SK-N-SH (cell line): ENCODE results near the gene RHEBL1. TPM values are rescaled to one million over a fixed set of nuclear protein-coding genes. Genes with fewer than 3 reads are reported as not detected.
A peak's percentile ranks its signal among the peaks of the same experiment; 100 is the strongest.

ENCODE experiments used
- CTCF ChIA-PET: fragments of 300-600, 350-600 bp; formaldehyde crosslinking; extraction: SDS; loops from one replicate; lab custom pipeline; 2021; lab: Yijun Ruan, JAX
- POLR2A ChIA-PET: fragments of 350-600 bp; sonication (Branson Sonifier 250); formaldehyde crosslinking; extraction: SDS; loops from one replicate; lab custom pipeline; 2020; ENCODE audit warnings: antibody characterized with exemption, inconsistent platforms; lab: Yijun Ruan, JAX
- DNase-seq: peaks from one replicate; pipeline ENCODE4 v3.0.0; 2012
- H2AFZ ChIP-seq: fragments of 200-600 bp; sonication (generic); 2 replicates; pipeline ENCODE4 v1.8.1; 2016; ENCODE audit warnings: antibody characterized with exemption, mild to moderate bottlenecking, low read depth
- H3F3A ChIP-seq: fragments of 200-600 bp; sonication (generic); replicated peaks from 2 replicates; pipeline ENCODE3; 2016; ENCODE audit warnings: antibody characterized with exemption, mild to moderate bottlenecking; ENCODE audit not compliant: insufficient read depth
- H3K27ac ChIP-seq, 2 experiments: fragments of 200-500 bp in 1 of 2; fragments of 200-600 bp in 1 of 2; sonication (Bioruptor generic) in 1 of 2; sonication (generic), shearing (Covaris generic) in 1 of 2; 2 replicates each; pipeline versions ENCODE4 v1.5.1 to v1.6.1; 2014 to 2016; ENCODE audit warnings: low read depth in 2 of 2, inconsistent platforms in 1 of 2, low read length in 1 of 2, mild to moderate bottlenecking in 1 of 2, mixed read lengths in 1 of 2
- H3K27me3 ChIP-seq: fragments of 200-600 bp; sonication (generic), shearing (Covaris generic); 2 replicates; pipeline ENCODE4 v1.6.1; 2016; ENCODE audit warnings: mixed run types; ENCODE audit not compliant: insufficient read depth
- H3K36me3 ChIP-seq, 2 experiments: fragments of 200-500 bp in 1 of 2; fragments of 200-600 bp in 1 of 2; sonication (Bioruptor generic) in 1 of 2; sonication (generic) in 1 of 2; replicated peaks in 1 of 2; 2 replicates each; pipeline versions ENCODE3 to v1.5.1; 2014 to 2016; ENCODE audit warnings: low read length in 1 of 2, mild to moderate bottlenecking in 1 of 2; ENCODE audit not compliant: insufficient read depth in 2 of 2, control insufficient read depth in 1 of 2
- H3K4me1 ChIP-seq, 2 experiments: fragments of 200-500 bp in 1 of 2; fragments of 200-600 bp in 1 of 2; sonication (Bioruptor generic) in 1 of 2; sonication (generic), shearing (Covaris generic) in 1 of 2; 2 replicates each; pipeline versions ENCODE4 v1.5.1 to v1.6.1; 2014 to 2016; ENCODE audit warnings: low read depth in 1 of 2, low read length in 1 of 2, mixed run types in 1 of 2; ENCODE audit not compliant: insufficient read depth in 2 of 2, control insufficient read depth in 1 of 2
- H3K4me2 ChIP-seq: fragments of 200-600 bp; sonication (generic), shearing (Covaris generic); 2 replicates; pipeline ENCODE4 v1.6.1; 2017; ENCODE audit warnings: mixed run types
- H3K4me3 ChIP-seq, 2 experiments: fragments of 200-500 bp in 1 of 2; fragments of 200-600 bp in 1 of 2; sonication (Bioruptor generic) in 1 of 2; sonication (generic), shearing (Covaris generic) in 1 of 2; 2 replicates each; pipeline versions ENCODE4 v1.5.1 to v1.8.1; 2014 to 2016; ENCODE audit warnings: low read depth in 2 of 2, inconsistent platforms in 1 of 2, low read length in 1 of 2, mild to moderate bottlenecking in 1 of 2, mixed read lengths in 1 of 2, moderate library complexity in 1 of 2
- H3K79me2 ChIP-seq: fragments of 200-600 bp; sonication (generic); 2 replicates; pipeline ENCODE4 v1.8.1; 2017; ENCODE audit warnings: mild to moderate bottlenecking; ENCODE audit not compliant: insufficient read depth
- H3K9ac ChIP-seq: fragments of 200-600 bp; sonication (generic); 2 replicates; pipeline ENCODE4 v1.6.1; 2017; ENCODE audit warnings: mixed run types
- H3K9me2 ChIP-seq: fragments of 200-600 bp; sonication (generic); 2 replicates; pipeline ENCODE4 v1.6.1; 2017; ENCODE audit warnings: mixed run types
- H3K9me3 ChIP-seq: fragments of 200-600 bp; sonication (generic); 2 replicates; pipeline ENCODE4 v1.6.1; 2017; ENCODE audit warnings: mixed run types, mild to moderate bottlenecking, moderate library complexity
- H4K20me1 ChIP-seq: fragments of 200-600 bp; sonication (generic); 2 replicates; pipeline ENCODE4 v1.6.1; 2017; ENCODE audit warnings: mild to moderate bottlenecking, mixed run types; ENCODE audit not compliant: insufficient read depth
- ELF1 ChIP-seq: IDR thresholded peaks from 2 replicates; pipeline ENCODE4 v1.4.0; 2012
- EP300 ChIP-seq, 2 experiments: IDR thresholded peaks; 2 replicates each; pipeline versions ENCODE4 v1.4.0 to v1.6.1; 2012; ENCODE audit warnings: borderline replicate concordance in 1 of 2, low read depth in 1 of 2, low read length in 1 of 2
- FOSL2 ChIP-seq: IDR thresholded peaks from 2 replicates; pipeline ENCODE4 v1.4.0; 2012; ENCODE audit warnings: low read depth, mild to moderate bottlenecking, moderate library complexity, borderline replicate concordance
- FOXJ3 ChIP-seq: sonication (generic); formaldehyde crosslinking; IDR thresholded peaks from 2 replicates; pipeline ENCODE4 v1.5.1; 2020; ENCODE audit warnings: mild to moderate bottlenecking, missing genetic modification reagents
- FOXM1 ChIP-seq: IDR thresholded peaks from 2 replicates; pipeline ENCODE4 v1.4.0; 2012; ENCODE audit warnings: low read depth, mild to moderate bottlenecking
- MXI1 ChIP-seq: IDR thresholded peaks from 2 replicates; pipeline ENCODE4 v1.6.1; 2012; ENCODE audit warnings: mild to moderate bottlenecking, low read depth, low read length, improper control_type of control experiment
- NFIC ChIP-seq: IDR thresholded peaks from 2 replicates; pipeline ENCODE4 v1.4.0; 2012; ENCODE audit warnings: borderline replicate concordance
- NRF1 ChIP-seq: IDR thresholded peaks from 2 replicates; pipeline ENCODE4 v1.6.1; 2012; ENCODE audit warnings: low read depth, mild to moderate bottlenecking, low read length
- RCOR1 ChIP-seq: fragments of 150-350 bp; IDR thresholded peaks from 2 replicates; pipeline ENCODE4 v1.6.1; 2017; ENCODE audit warnings: antibody characterized with exemption, low read length
- RFX5 ChIP-seq: IDR thresholded peaks from 2 replicates; pipeline ENCODE4 v1.6.1; 2012; ENCODE audit warnings: mild to moderate bottlenecking, improper control_type of control experiment, low read length
- SMC3 ChIP-seq: IDR thresholded peaks from 2 replicates; pipeline ENCODE4 v1.6.1; 2012; ENCODE audit warnings: low read depth, low read length, improper control_type of control experiment
- TAF1 ChIP-seq: IDR thresholded peaks from 2 replicates; pipeline ENCODE4 v1.6.1; 2012; ENCODE audit warnings: low read depth, mild to moderate bottlenecking, low read length, moderate library complexity, borderline replicate concordance
- WGBS: methylation state at CpG from one replicate; pipeline ENCODE4 v1.1.6; 2017; ENCODE audit warnings: low lambda C conversion rate; 5-methylcytosine and 5-hydroxymethylcytosine counted together
- polyA plus RNA-seq, 3 experiments: library from polyadenylated mRNA; depleted of rRNA; stranded (reverse); fragments of >200 nt; gene quantifications; 2 replicates each; pipeline ENCODE4 v1.2.3, GENCODE V29; 2012
- TF ChIP-seq, protein P1 (sequence below): IDR thresholded peaks from 2 replicates; pipeline ENCODE4 v1.4.0; 2012; ENCODE audit warnings: low read depth, borderline replicate concordance
- TF ChIP-seq, protein P2 (sequence below): IDR thresholded peaks from 2 replicates; pipeline ENCODE4 v1.4.0; 2012; ENCODE audit warnings: low read depth, borderline replicate concordance

Gene RHEBL1
- polyA plus RNA-seq, 1 of the 3 experiments (the other 2 are of a cell fraction) = 2.2 TPM

DNA sequence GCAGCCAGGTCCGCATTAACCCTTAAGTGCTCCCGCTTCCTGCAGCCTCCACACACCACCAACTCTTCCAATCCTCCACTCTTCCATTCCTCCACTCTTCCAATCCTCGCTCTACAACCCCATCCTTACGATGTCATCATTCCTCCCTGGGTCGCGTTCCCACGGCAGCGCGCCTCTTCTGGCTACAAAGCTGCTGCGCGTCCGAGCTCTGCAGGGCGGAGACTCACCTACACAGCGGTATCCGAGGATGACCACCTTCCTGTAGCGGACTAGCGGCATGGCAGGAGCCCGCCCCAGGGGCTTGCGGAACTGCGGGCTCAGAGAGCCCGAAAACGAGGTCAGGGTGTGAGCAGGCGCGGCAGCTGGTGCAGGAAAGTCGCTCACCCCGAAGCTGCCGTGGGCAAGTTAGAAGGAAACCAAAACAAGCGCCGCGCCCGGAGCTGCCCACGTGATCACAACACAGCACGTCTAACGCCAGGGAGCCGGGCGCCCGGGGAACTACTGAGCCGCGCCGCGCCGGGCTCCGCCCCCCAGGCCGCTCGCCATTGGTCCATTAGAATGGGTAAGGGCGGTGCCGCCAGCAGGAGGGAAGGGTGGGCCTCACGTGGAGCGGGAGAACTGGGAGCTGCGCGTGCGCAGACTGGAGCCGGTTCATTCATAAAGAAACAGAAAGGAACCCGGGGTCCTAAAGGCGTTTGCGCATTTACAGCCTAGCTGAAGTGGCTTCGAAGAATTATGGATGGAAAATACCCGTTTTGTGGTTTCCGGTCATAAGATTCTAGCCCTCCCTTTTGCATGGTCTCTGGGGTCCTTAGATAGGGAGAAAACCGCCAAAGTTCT lies at the start of gene RHEBL1 (continued):
- TF ChIP-seq, protein P1, sequence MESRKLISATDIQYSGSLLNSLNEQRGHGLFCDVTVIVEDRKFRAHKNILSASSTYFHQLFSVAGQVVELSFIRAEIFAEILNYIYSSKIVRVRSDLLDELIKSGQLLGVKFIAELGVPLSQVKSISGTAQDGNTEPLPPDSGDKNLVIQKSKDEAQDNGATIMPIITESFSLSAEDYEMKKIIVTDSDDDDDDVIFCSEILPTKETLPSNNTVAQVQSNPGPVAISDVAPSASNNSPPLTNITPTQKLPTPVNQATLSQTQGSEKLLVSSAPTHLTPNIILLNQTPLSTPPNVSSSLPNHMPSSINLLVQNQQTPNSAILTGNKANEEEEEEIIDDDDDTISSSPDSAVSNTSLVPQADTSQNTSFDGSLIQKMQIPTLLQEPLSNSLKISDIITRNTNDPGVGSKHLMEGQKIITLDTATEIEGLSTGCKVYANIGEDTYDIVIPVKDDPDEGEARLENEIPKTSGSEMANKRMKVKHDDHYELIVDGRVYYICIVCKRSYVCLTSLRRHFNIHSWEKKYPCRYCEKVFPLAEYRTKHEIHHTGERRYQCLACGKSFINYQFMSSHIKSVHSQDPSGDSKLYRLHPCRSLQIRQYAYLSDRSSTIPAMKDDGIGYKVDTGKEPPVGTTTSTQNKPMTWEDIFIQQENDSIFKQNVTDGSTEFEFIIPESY = no peak
- TF ChIP-seq FOXJ3 (CRISPR knock-in tag) (no peak), RCOR1 (no peak), NRF1 (peak; percentile 84), TAF1 (peak; percentile 51), SMC3 (no peak), RFX5 (no peak), FOXM1 (no peak)
- TF ChIP-seq, protein P2, sequence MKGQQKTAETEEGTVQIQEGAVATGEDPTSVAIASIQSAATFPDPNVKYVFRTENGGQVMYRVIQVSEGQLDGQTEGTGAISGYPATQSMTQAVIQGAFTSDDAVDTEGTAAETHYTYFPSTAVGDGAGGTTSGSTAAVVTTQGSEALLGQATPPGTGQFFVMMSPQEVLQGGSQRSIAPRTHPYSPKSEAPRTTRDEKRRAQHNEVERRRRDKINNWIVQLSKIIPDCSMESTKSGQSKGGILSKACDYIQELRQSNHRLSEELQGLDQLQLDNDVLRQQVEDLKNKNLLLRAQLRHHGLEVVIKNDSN = peak; percentile 96

DNA sequence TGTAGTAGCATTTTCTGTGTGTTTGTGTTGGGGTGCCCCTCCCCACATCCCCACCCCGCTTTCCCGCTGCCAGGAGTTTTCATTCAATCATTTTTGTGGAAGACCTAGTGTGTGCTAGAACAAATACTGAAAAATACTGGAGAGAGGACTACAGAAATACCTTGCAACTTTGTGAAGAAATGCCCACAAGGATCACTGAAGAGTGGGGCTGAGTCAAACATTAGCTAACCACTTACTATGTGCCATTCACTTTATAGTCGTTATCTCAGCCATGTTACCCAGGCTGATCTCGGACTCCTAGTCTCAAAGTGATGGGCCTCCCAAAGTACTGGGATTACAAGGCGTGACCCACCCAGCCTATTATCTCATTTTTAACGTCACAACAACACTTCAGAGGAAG lies 41.4 kb upstream of the RHEBL1 start:
- Histone ChIP-seq H2AFZ (peak overlapping the region; percentile 86), H3K9me3 (no peaks in the 10 kb centered on the region), H4K20me1 (peaks cover 25% of the 10 kb centered on the region; the same call in 1 of the 2 replicates), H3K4me1 (peaks cover 0 to 12% of the 10 kb centered on the region in 2 experiments; a peak in 1 of 4 replicates), H3K27ac (peak overlapping the region; percentile 85 to 88), H3K9me2 (no peaks in the 10 kb centered on the region), H3K27me3 (no peaks in the 10 kb centered on the region), H3K79me2 (peaks cover 42% of the 10 kb centered on the region), H3K4me2 (peak overlapping the region; percentile 73), H3F3A (no peaks in the 10 kb centered on the region), H3K9ac (peak overlapping the region; percentile 50; the same call in 1 of the 2 replicates), H3K4me3 (peak overlapping the region; percentile 82 to 100), H3K36me3 (peaks cover 7 to 8% of the 10 kb centered on the region in 2 experiments)
- ChIA-PET POLR2A (interaction anchor here (0.9 to 4.3 kb wide), 6 partner anchors 20 to 212 kb away, joined by 3 to 28 read pairs (median 5); partner anchors contain the start of genes TROAP, TUBA1A and TUBA1B), CTCF (interaction anchor here (0.8 to 25.0 kb wide), 10 partner anchors 9 to 230 kb away, joined by 3 to 315 read pairs (median 29); partner anchors contain the start of genes DHH and TUBA1B)
- TF ChIP-seq FOSL2 = no peak
- no peak for TF ChIP-seq FOXM1
- TF ChIP-seq MXI1 = no peak
- no peak for TF ChIP-seq FOXJ3 (CRISPR knock-in tag)
- TF ChIP-seq EP300 (IDR thresholded peaks at IDR 0.05; ENCODE audit: borderline replicate concordance in 1 of 2, low read depth in 1 of 2, low read length in 1 of 2) = no peak
- TF ChIP-seq, protein P1 = no peak
- TF ChIP-seq, protein P2 = no peak
- TF ChIP-seq ELF1 = no peak
- TF ChIP-seq NFIC = no peak
- TF ChIP-seq RCOR1 = no peak
- DNase-seq = no peak
- 51% methylated on average over 6 of the region's 6 CpGs for WGBS
